WERI-Rb-1 (cell line): ENCODE measurements around the gene LIMS2.

ENCODE experiments used
- DNase-seq: peaks from one replicate; pipeline ENCODE4 v3.0.0-alpha.2; 2020
- H3K27ac ChIP-seq: fragments of 250-450 bp; sonication (Bioruptor Pico); 2 replicates; pipeline ENCODE4 v1.5.1; 2020; ENCODE audit warnings: mild to moderate bottlenecking, moderate library complexity
- H3K27me3 ChIP-seq: fragments of 250-450 bp; sonication (Bioruptor Pico); 2 replicates; pipeline ENCODE4 v1.5.1; 2021; ENCODE audit warnings: mild to moderate bottlenecking, low read depth, moderate library complexity; ENCODE audit not compliant: insufficient read depth, severe bottlenecking
- H3K36me3 ChIP-seq: fragments of 250-450 bp; sonication (Bioruptor Pico); 2 replicates; pipeline ENCODE4 v1.5.1; 2020; ENCODE audit warnings: mild to moderate bottlenecking, moderate library complexity
- H3K4me3 ChIP-seq: 2 replicates; pipeline ENCODE4 v1.5.1; 2011; ENCODE audit warnings: low read depth, mild to moderate bottlenecking, control low read depth, low read length
- H3K9me3 ChIP-seq: fragments of 250-450 bp; sonication (Bioruptor Pico); 2 replicates; pipeline ENCODE4 v1.5.1; 2021; ENCODE audit warnings: mild to moderate bottlenecking, moderate library complexity; ENCODE audit not compliant: severe bottlenecking
- TF ChIP-seq, protein P1 (sequence below): IDR thresholded peaks from 2 replicates; pipeline ENCODE4 v1.5.1; 2011; ENCODE audit warnings: low read depth, mild to moderate bottlenecking, control low read depth, inconsistent platforms, low read length

Gene LIMS2

GRCh38 chr2:127651971-127652550 is 23.3 kb downstream of the LIMS2 start:
- Histone ChIP-seq H3K36me3 (no peaks in the 10 kb centered on the region), H3K27ac (no peak overlapping the region), H3K9me3 (no peaks in the 10 kb centered on the region), H3K27me3 (no peaks in the 10 kb centered on the region), H3K4me3 (no peak overlapping the region)
- DNase-seq, result no peak
- TF ChIP-seq, protein P1, sequence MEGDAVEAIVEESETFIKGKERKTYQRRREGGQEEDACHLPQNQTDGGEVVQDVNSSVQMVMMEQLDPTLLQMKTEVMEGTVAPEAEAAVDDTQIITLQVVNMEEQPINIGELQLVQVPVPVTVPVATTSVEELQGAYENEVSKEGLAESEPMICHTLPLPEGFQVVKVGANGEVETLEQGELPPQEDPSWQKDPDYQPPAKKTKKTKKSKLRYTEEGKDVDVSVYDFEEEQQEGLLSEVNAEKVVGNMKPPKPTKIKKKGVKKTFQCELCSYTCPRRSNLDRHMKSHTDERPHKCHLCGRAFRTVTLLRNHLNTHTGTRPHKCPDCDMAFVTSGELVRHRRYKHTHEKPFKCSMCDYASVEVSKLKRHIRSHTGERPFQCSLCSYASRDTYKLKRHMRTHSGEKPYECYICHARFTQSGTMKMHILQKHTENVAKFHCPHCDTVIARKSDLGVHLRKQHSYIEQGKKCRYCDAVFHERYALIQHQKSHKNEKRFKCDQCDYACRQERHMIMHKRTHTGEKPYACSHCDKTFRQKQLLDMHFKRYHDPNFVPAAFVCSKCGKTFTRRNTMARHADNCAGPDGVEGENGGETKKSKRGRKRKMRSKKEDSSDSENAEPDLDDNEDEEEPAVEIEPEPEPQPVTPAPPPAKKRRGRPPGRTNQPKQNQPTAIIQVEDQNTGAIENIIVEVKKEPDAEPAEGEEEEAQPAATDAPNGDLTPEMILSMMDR, result no peak

DNA sequence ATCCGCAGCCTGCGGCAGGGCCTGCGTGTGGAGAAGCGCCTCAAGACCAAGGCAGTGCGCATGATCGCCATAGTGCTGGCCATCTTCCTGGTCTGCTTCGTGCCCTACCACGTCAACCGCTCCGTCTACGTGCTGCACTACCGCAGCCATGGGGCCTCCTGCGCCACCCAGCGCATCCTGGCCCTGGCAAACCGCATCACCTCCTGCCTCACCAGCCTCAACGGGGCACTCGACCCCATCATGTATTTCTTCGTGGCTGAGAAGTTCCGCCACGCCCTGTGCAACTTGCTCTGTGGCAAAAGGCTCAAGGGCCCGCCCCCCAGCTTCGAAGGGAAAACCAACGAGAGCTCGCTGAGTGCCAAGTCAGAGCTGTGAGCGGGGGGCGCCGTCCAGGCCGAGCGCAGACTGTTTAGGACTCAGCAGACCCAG is 23.9 kb downstream of the LIMS2 start:
- Histone ChIP-seq H3K27ac (no peak overlapping the region), H3K9me3 (no peaks in the 10 kb centered on the region), H3K36me3 (no peaks in the 10 kb centered on the region), H3K4me3 (no peak overlapping the region), H3K27me3 (no peaks in the 10 kb centered on the region)
- DNase-seq, result no peak
- TF ChIP-seq, protein P1, result no peak

- TF ChIP-seq, protein P1, result no peak
- no peaks in the 10 kb centered on the region for H3K9me3 ChIP-seq
- no peak overlapping the region for H3K27ac ChIP-seq
- no peaks in the 10 kb centered on the region for H3K36me3 ChIP-seq
- no peak for DNase-seq
- H3K4me3 ChIP-seq, result no peak overlapping the region
- no peaks in the 10 kb centered on the region for H3K27me3 ChIP-seq
These were observed 24.4 kb downstream of the LIMS2 start for GRCh38 chr2:127650785-127651380.

GRCh38 chr2:127650041-127650784 is 25.1 kb downstream of the LIMS2 start:
- DNase-seq, result no peak
- TF ChIP-seq, protein P1, result no peak
- Histone ChIP-seq H3K27me3 (no peaks in the 10 kb centered on the region), H3K27ac (no peak overlapping the region), H3K36me3 (no peaks in the 10 kb centered on the region), H3K4me3 (no peak overlapping the region), H3K9me3 (no peaks in the 10 kb centered on the region)

DNA sequence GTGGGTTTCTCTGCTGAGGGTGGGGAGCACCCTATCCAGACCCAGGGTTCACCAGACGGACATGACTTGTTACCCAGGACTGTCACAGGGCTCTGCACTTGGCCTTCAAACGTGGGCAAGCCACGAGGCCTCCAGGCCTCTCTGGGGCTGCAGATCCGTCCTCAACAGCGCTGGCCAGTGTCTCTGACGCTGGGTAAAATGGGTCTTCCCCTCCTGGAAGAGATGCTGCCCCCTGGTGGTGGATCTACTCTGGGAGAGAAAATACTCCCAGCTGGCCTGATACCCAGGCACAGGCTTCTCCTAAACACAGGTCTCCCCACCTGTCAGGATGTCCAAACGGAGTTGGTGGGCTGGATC is 25.7 kb downstream of the LIMS2 start:
- H3K9me3 ChIP-seq, result no peaks in the 10 kb centered on the region
- no peaks in the 10 kb centered on the region for H3K36me3 ChIP-seq
- H3K27me3 ChIP-seq, result no peaks in the 10 kb centered on the region
- no peak overlapping the region for H3K27ac ChIP-seq
- H3K4me3 ChIP-seq, result no peak overlapping the region
- peak; percentile 90 for DNase-seq
- TF ChIP-seq, protein P1, result peak; percentile 82
